Tibial nerve (tissue), 4 donors: ENCODE measurements around the gene PSKH1. TPM values are rescaled to one million over a fixed set of nuclear protein-coding genes. Genes with fewer than 3 reads are reported as not detected.

ENCODE experiments used
- DNase-seq, 2 donors: peaks; one replicate each; pipeline ENCODE4 v3.0.0-alpha.2; 2019; ENCODE audit warnings: low spot score in 2 of 2
- H3K27ac ChIP-seq, 4 donors: fragments of 200-600 bp; sonication (generic) in 3 of 4; one replicate each; pipeline ENCODE4 v1.5.1; 2017 to 2019; ENCODE audit warnings: mild to moderate bottlenecking in 1 of 4
- H3K27me3 ChIP-seq, 2 donors: fragments of 200-600 bp; sonication (generic) in 1 of 2; one replicate each; pipeline versions ENCODE4 v1.5.1 to v1.6.0; 2017 to 2019
- H3K36me3 ChIP-seq, 3 donors: fragments of 200-600 bp; sonication (generic); one replicate each; pipeline ENCODE4 v1.5.1; 2018 to 2019
- H3K4me1 ChIP-seq, 4 donors: fragments of 200-600 bp; sonication (generic) in 3 of 4; one replicate each; pipeline ENCODE4 v1.5.1; 2017 to 2019
- H3K4me3 ChIP-seq, 4 donors: fragments of 200-600 bp; sonication (generic) in 3 of 4; one replicate each; pipeline ENCODE4 v1.5.1; 2017 to 2019; ENCODE audit warnings: mild to moderate bottlenecking in 1 of 4, moderate library complexity in 1 of 4
- H3K9me3 ChIP-seq, 4 donors: fragments of 200-600 bp; sonication (generic) in 3 of 4; one replicate each; pipeline ENCODE4 v1.5.1; 2017 to 2019
- EP300 ChIP-seq, 2 donors: sonication (generic); formaldehyde crosslinking; IDR thresholded peaks; one replicate each; pipeline ENCODE4 v1.6.1; 2017; ENCODE audit warnings: antibody characterized with exemption in 2 of 2, mild to moderate bottlenecking in 1 of 2
- POLR2A ChIP-seq, 2 donors: fragments of 450-650 bp; IDR thresholded peaks; one replicate each; pipeline ENCODE4 v1.6.1; 2017; ENCODE audit warnings: antibody characterized with exemption in 2 of 2, mild to moderate bottlenecking in 2 of 2, moderate library complexity in 2 of 2
- WGBS, 2 donors: methylation state at CpG; one replicate each; pipeline ENCODE4 v1.1.5; 2018; 5-methylcytosine and 5-hydroxymethylcytosine counted together
- total RNA-seq, 4 donors: library from RNA; depleted of rRNA; stranded (reverse); fragments of >200 nt; gene quantifications; one replicate each; pipeline ENCODE4 v1.1.0, GENCODE V29; 2016
- TF ChIP-seq, protein P1 (sequence below), 5 experiments: fragments of 200-600 bp in 3 of 5; fragments of 450-650 bp in 2 of 5; sonication (generic) in 3 of 5; IDR thresholded peaks; one replicate each; pipeline ENCODE4 v1.5.1; 2016 to 2019; ENCODE audit warnings: antibody characterized with exemption in 5 of 5, mild to moderate bottlenecking in 3 of 5, moderate library complexity in 2 of 5

The PSKH1 gene
- total RNA-seq, 4 donors from 2014 or later: 22.2 to 30.8 (median 24.2) TPM

DNA sequence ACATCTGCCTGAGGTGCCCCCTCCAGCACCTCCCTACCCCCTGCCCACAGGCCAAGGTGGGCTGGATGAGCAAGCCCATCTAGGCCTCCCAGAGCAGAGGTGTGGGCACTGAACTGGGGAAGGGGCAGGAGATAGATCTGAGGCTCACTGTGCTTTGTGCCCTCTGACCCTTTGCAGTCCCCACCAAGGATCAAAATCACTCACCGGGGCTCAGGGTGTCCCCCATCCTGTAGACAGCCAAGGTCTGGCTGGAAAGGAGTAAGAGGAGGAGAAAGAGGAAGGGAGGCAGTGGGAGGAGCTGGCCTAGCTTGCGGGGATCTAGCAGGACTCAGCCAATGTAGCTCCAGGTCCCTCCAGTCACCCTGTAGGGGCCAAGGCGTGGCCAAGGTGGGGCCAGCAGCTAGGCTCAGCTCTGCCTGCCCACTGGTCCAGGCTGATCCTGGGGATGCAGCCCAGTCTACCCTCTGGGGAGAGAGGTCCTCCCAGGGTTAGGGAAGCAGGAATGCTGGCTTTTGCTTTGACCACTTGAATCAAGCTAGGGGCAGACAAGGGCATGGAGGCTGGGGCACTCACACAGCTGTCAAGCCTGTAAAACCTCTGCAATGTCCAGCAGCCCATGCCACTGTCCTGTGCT is 73.6 kb downstream of the PSKH1 start:
- DNase-seq: no peak
- WGBS, 2 donors: 19 to 38% methylated on average over 3 of the region's 3 CpGs
- Histone ChIP-seq H3K4me3 (peak overlapping the region; percentile 80 to 100 (median 92)), H3K27me3 (no peaks in the 10 kb centered on the region), H3K27ac (peak overlapping the region; percentile 89 to 99 (median 96)), H3K36me3 (peaks cover 0 to 17% (median 5%) of the 10 kb centered on the region in 3 donors), H3K9me3 (no peaks in the 10 kb centered on the region), H3K4me1 (peaks cover 0 to 63% (median 43%) of the 10 kb centered on the region in 4 donors)
- TF ChIP-seq POLR2A (IDR thresholded peaks at IDR 0.05) (no peak), EP300 (IDR thresholded peaks at IDR 0.05) (no peak)
- TF ChIP-seq, protein P1, sequence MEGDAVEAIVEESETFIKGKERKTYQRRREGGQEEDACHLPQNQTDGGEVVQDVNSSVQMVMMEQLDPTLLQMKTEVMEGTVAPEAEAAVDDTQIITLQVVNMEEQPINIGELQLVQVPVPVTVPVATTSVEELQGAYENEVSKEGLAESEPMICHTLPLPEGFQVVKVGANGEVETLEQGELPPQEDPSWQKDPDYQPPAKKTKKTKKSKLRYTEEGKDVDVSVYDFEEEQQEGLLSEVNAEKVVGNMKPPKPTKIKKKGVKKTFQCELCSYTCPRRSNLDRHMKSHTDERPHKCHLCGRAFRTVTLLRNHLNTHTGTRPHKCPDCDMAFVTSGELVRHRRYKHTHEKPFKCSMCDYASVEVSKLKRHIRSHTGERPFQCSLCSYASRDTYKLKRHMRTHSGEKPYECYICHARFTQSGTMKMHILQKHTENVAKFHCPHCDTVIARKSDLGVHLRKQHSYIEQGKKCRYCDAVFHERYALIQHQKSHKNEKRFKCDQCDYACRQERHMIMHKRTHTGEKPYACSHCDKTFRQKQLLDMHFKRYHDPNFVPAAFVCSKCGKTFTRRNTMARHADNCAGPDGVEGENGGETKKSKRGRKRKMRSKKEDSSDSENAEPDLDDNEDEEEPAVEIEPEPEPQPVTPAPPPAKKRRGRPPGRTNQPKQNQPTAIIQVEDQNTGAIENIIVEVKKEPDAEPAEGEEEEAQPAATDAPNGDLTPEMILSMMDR (IDR thresholded peaks at IDR 0.05): no peak

DNA sequence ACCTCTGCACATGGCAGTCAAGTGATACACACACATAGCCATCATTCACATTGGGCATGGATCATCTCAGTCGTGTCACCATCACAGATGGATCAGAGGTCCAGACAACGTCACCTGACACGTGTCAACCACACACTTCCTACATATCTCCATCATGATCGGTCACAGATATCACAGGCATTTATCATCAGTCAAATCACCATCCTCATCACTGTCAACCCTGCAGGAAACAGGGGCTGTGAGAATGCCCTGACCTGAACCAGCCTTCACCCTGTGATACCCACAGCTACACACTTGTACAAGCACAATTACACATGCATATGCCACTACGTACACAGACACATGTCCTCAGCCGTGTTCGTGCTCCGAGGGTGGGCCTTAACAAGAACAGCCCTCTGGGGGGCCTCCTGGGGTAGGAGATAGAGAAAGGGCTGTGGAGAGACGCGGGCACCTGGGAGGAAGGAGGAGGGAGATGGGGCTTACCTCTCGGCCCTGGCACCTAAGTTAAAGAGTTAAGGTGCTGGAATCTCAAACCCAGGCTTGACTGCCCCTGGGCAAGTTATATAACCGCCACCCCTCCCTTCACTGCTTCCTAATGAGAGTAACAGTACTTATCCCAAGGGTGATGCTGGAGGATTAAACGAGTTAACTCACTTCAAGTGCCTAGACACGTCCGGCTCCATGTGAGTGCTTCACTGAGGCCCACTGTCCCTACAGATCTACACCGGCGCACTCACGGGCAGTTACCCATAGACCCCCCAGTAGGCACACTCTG is 74.3 kb downstream of the PSKH1 start:
- no peaks in the 10 kb centered on the region for H3K9me3 ChIP-seq
- H3K4me1 ChIP-seq: peaks cover 0 to 56% (median 43%) of the 10 kb centered on the region in 4 donors
- 4 to 6% methylated on average over 18 of the region's 18 CpGs for WGBS, 2 donors
- H3K27me3 ChIP-seq: no peaks in the 10 kb centered on the region
- DNase-seq: no peak
- TF ChIP-seq POLR2A (IDR thresholded peaks at IDR 0.05) (no peak), EP300 (IDR thresholded peaks at IDR 0.05) (no peak)
- TF ChIP-seq, protein P1 (IDR thresholded peaks at IDR 0.05): no peak
- peak overlapping the region; percentile 80 to 100 (median 92) for H3K4me3 ChIP-seq
- H3K27ac ChIP-seq: peak overlapping the region; percentile 89 to 99 (median 96)
- H3K36me3 ChIP-seq: peaks cover 0 to 10% (median 0%) of the 10 kb centered on the region in 3 donors

DNA sequence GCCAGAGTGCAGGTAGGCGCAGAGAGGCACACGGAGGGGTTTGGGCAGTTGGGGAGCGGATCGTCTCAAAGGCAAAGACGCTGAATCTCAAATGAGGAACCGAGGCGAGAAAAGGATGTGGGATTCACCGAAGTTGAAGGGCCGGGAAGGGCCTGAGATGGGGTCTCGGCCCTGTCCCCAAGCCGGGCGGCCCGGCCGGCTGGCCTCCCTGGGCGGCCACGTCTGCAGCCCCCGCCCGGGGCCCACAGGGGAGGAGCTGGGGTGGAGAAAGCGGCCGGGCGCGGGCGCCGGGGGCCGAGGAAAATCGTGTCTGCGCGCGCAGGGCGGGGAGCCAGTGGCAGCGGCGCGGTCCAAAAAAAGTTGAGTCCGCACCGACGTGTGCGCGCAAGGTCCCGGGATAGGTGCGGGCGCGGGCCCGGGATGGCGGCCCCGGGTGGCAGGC is 74.9 kb downstream of the PSKH1 start:
- Histone ChIP-seq H3K4me1 (peaks cover 0 to 50% (median 41%) of the 10 kb centered on the region in 4 donors), H3K9me3 (no peaks in the 10 kb centered on the region), H3K4me3 (peak overlapping the region; percentile 80 to 100 (median 92)), H3K36me3 (peaks cover 0 to 4% (median 0%) of the 10 kb centered on the region in 3 donors), H3K27me3 (no peaks in the 10 kb centered on the region), H3K27ac (peak overlapping the region; percentile 89 to 99 (median 96))
- TF ChIP-seq EP300 (IDR thresholded peaks at IDR 0.05) (no peak), POLR2A (IDR thresholded peaks at IDR 0.05) (no peak)
- TF ChIP-seq, protein P1 (IDR thresholded peaks at IDR 0.05): no peak
- DNase-seq: no peak
- WGBS, 2 donors: 0 to 1% methylated on average over 21 to 27 of the region's 45 CpGs

DNA sequence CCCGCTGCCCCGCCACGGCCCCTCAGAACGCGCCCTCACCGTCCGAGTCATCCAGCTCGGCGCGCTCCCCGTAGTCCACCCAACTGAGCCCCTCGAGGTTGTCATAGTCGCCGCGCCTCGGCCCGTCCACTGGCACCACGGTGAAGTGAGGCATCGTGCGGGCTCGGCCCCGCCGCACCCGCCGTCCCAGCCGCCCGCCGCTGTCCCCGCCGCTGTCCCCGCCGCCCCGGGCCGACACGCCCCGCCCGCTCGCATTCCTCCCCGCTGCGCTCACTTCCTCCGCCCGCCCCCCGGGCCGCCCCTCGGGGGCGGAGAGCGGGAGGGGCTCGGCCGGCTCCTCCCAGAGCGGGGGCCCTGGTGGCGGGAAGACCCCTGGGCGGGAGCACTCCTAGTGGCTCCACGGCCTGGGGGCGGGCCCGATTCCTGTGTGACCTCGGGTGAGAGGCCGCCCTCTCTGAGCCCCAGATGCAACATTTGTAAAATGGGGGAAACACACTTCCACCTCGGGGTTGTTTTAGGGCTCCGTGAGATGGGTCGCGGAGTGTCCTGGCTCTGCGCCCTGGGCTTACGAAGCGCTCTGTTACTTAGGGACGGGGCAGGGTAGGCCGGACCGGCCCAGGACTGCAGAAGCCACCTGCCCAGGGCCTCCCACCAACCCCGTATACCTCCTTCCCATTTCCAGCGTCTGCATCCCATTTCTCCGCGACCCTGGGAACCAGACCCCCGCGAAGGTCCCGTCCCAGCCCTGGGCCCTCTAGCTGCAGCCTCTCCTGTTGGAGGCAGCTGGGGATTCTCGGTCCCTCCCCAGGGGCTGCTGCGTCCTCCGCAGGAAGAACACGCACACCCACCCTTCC is 75.6 kb downstream of the PSKH1 start, which contains the start of gene SLC12A4:
TSS of gene SLC12A4 (minus strand) at position 238 of the 854 bp plus-strand sequence. CDS start at position 154, 84 bp downstream.
- H3K4me3 ChIP-seq: peak within 1 kb of the TSS; percentile 80 to 100 (median 92)
- H3K27ac ChIP-seq: peak within 1 kb of the TSS; percentile 89 to 99 (median 96)
- WGBS, 2 donors: 1 to 4% methylated on average over 33 to 44 of the region's 78 CpGs
- H3K27me3 ChIP-seq: no peaks in the 10 kb centered on the region
- no peaks in the 10 kb centered on the region for H3K36me3 ChIP-seq
- peak; percentile 65 to 75 for DNase-seq
- no peaks in the 10 kb centered on the region for H3K9me3 ChIP-seq
- H3K4me1 ChIP-seq: peaks cover 0 to 44% (median 35%) of the 10 kb centered on the region in 4 donors
- TF ChIP-seq, protein P1 (IDR thresholded peaks at IDR 0.05): peak in 2 of 5 experiments; percentile 28 to 39
- TF ChIP-seq POLR2A (IDR thresholded peaks at IDR 0.05): peak; percentile 79 to 96
- peak in 1 of 2 donors; percentile 85 for TF ChIP-seq EP300 (IDR thresholded peaks at IDR 0.05)
